IPS-18c (cell line): Measurements from ENCODE around the gene EFNA4.

Experiments used
- H3K4me3 ChIP-seq: 2 replicates; pipeline ENCODE4 v1.7.0; 2013; ENCODE audit warnings: low read depth, mild to moderate bottlenecking, low read length, moderate library complexity; ENCODE audit not compliant: insufficient read depth
- H3K9me3 ChIP-seq: one replicate; pipeline ENCODE4 v1.6.1; 2013; ENCODE audit warnings: mild to moderate bottlenecking, low read length, moderate library complexity; ENCODE audit not compliant: control insufficient read depth, insufficient read depth

EFNA4 gene

GRCh38 chr1:155062702-155063411, 683 bp upstream of the EFNA4 start:
- Histone ChIP-seq H3K9me3 (peaks cover 2% of the 10 kb centered on the region), H3K4me3 (peak overlapping the region; percentile 90)

- Histone ChIP-seq H3K4me3 (peak overlapping the region; percentile 90), H3K9me3 (peaks cover 2% of the 10 kb centered on the region)
These were observed 731 bp downstream of the EFNA4 start for GRCh38 chr1:155064111-155064831.

- H3K4me3 ChIP-seq = no peak overlapping the region
These were observed 1.4 kb downstream of the EFNA4 start for GRCh38 chr1:155064832-155065429.

GRCh38 chr1:155066777-155067176, 3.2 kb downstream of the EFNA4 start:
- Histone ChIP-seq H3K4me3 (no peak overlapping the region), H3K9me3 (no peaks in the 10 kb centered on the region)

More at GRCh38 chr1:155064832-155065429, 1.4 kb downstream of the EFNA4 start:
- peaks cover 1% of the 10 kb centered on the region for H3K9me3 ChIP-seq

GRCh38 chr1:155068599-155068998, 5.1 kb downstream of the EFNA4 start:
- no peaks in the 10 kb centered on the region for H3K9me3 ChIP-seq
- no peak overlapping the region for H3K4me3 ChIP-seq

- Histone ChIP-seq H3K4me3 (peak overlapping the region; percentile 44; the same call in 1 of the 2 replicates), H3K9me3 (no peaks in the 10 kb centered on the region)
These were observed 6.1 kb downstream of the EFNA4 start for GRCh38 chr1:155069551-155070157.

- H3K4me3 ChIP-seq = peak overlapping the region; percentile 44
- no peaks in the 10 kb centered on the region for H3K9me3 ChIP-seq
These were observed 6.7 kb downstream of the EFNA4 start for GRCh38 chr1:155070158-155070621.

- H3K4me3 ChIP-seq = peak overlapping the region; percentile 44
- no peaks in the 10 kb centered on the region for H3K9me3 ChIP-seq
These were observed 7.4 kb downstream of the EFNA4 start for GRCh38 chr1:155070721-155071569.

- Histone ChIP-seq H3K9me3 (no peaks in the 10 kb centered on the region), H3K4me3 (peak overlapping the region; percentile 44)
These were observed 8.2 kb downstream of the EFNA4 start for GRCh38 chr1:155071701-155072100.

- no peak overlapping the region for H3K4me3 ChIP-seq
- H3K9me3 ChIP-seq = no peaks in the 10 kb centered on the region
These were observed 9.2 kb downstream of the EFNA4 start for GRCh38 chr1:155072531-155073289.

- H3K4me3 ChIP-seq = no peak overlapping the region
- no peaks in the 10 kb centered on the region for H3K9me3 ChIP-seq
These were observed 10.1 kb downstream of the EFNA4 start for GRCh38 chr1:155073377-155074242.

GRCh38 chr1:155075535-155075934, 12.0 kb downstream of the EFNA4 start:
- no peaks in the 10 kb centered on the region for H3K9me3 ChIP-seq
- no peak overlapping the region for H3K4me3 ChIP-seq

GRCh38 chr1:155076371-155076770, 12.8 kb downstream of the EFNA4 start:
- no peak overlapping the region for H3K4me3 ChIP-seq
- no peaks in the 10 kb centered on the region for H3K9me3 ChIP-seq

- H3K4me3 ChIP-seq = no peak overlapping the region
- H3K9me3 ChIP-seq = no peaks in the 10 kb centered on the region
These were observed 13.8 kb downstream of the EFNA4 start for GRCh38 chr1:155077346-155077745.

- peak overlapping the region; percentile 70; the same call in 1 of the 2 replicates for H3K4me3 ChIP-seq
- no peaks in the 10 kb centered on the region for H3K9me3 ChIP-seq
These were observed 14.4 kb downstream of the EFNA4 start for GRCh38 chr1:155077758-155078445.
